NCI-H1436 treated with DMSO at 0.1 percent for 48 hours (cell line): ENCODE data around the gene KIAA0930.
"Not testable (repeated sequence)": the region's sequence is repeated elsewhere in the genome, so short reads cannot be mapped to it uniquely, and the experiment has no call there.

ENCODE experiments used
- DNase-seq: peaks from one replicate; lab custom pipeline; 2025; lab: John Stamatoyannopoulos, UW

Gene KIAA0930

GRCh38 chr22:45240810-45241631 is at the start of gene KIAA0930:
Gene KIAA0930, minus strand, starts transcription at chr22:45240894. Its CDS starts 191 bp downstream, at chr22:45240703.
- peak; percentile 59 for DNase-seq

GRCh38 chr22:45286854-45287551 is 46.3 kb upstream of the KIAA0930 start:
- DNase-seq: no peak

DNA sequence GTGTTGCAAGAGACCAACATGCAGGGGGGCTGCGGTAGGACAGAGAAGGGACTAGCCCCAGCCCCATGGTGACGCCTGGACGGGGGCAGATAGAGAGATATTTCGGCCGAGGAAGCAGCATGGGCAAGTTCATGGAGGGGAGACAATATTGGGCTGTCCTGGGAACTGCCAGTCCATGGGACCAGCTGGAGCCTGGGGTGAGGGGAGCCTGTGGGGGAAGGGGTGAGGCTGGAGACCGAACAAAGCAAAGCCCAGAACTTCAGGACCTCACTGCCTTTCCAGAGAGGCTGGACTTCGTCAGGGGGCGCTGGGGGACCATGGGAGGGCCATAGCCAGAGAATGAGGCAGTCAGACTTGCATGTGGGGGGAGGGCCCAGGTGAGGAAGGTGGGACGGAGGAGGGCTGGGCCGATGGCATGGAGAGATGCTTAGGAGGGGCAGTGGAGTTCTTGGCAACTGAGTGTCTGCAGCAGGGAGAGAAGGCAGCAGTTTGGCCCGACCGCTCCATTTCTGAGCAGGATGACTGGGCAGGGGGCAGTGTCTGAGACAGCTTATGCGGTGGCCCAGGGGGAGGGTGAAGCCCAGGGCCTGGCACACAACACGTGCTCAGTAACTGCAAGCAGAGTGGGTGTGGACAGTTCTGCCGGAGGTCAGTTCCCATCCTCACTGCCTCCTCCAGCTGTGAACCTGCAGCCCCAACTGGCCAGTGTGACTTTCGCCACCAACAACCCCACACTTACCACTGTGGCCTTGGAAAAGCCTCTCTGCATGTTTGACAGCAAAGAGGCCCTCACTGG is 44.8 kb upstream of the KIAA0930 start:
- no peak for DNase-seq

DNA sequence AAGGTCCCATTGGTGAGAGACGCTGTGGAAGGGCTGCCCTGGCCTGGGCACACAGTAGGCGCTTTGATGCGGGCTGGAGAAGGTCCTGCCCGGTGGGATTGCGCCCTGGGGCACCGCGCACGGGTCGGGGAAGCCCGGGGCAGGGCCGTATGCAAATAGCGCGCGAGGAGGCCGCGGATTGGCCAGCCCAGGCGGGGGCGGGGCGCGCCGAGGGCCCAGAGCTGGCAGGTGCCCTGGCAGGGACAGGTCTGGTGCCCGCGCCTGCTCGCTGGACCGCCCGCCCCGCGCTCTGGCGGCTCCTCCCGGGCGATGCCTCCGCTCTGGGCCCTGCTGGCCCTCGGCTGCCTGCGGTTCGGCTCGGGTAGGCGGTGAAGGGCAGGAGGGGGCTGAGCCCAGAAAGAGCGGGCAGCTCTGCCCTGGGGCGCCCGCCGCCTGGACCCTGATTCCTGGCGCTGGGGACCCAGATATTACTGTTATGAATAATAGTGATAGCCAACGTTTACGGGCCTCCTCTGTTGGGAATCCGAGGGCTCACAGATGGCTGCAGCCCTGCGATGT is 44.1 kb upstream of the KIAA0930 start, which contains the start of gene UPK3A:
Gene UPK3A (plus strand): TSS at position 245 of the 558 bp plus-strand sequence. CDS start 65 bp downstream, at position 310.
- no peak for DNase-seq

GRCh38 chr22:45281010-45281409 is 40.3 kb upstream of the KIAA0930 start:
- DNase-seq: no peak

- DNase-seq: no peak
These were observed 39.9 kb upstream of the KIAA0930 start for GRCh38 chr22:45280587-45280980.

GRCh38 chr22:45278125-45278524 is 37.4 kb upstream of the KIAA0930 start:
- DNase-seq: no peak

- not testable (repeated sequence) for DNase-seq
These were observed 37.0 kb upstream of the KIAA0930 start for GRCh38 chr22:45277720-45278119.

DNA sequence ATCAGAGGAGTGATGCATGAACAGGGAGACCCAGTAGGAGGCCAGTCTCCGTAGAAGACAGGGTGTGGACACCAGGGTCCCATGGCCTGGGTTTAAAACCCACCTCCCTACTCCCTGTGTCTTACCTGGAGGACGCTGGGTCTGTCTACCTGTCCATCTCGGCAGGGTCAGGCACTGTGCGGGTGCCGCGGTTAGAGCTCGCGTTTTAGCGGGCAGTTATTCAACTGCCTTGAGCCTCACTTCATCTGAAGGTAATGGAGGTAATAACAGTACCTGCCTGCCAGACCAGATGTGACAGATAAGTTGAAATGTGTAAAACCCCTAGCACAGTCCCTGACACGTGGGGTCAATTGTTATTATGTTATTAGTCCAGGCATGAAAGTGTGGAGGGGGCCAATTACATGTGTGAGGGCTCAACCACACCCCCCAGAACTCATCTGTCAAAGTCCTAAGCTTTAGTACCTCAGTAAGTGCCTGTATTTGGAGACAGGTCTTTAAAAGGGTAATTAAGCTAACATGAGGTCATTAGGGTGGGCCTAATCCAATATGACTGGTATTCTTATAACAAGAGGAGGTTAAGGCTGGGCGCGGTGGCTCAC is 35.9 kb upstream of the KIAA0930 start:
- DNase-seq: no peak

DNA sequence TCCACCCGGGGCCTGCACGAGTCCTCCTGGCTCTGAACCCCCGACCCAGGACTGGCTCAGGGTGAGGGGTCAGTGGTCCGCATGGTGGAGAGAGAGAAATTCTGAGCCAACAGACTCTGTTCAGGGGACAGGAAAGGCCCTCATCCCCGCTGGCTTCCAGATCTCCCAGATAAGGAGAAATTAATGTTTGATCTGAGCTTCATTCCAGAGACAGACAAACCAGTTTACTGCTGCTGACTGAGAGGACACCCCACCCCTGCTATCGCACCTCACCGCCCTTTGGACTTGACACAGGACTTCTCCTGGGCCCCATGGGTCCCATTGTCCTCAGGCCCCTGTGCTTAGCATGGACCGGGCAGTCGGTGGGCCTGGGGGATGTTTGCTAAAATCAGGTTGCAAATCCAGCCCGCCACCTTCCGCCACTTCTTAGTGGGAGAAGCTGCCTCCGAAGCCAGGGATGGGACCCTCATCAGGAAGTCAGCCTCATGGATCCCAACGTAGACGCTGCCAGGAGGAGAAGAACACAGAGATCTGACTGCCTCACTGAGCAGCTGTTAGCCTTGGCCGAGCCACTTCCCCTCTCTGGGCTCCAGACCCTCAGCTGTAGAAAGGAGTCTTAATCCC is 32.9 kb upstream of the KIAA0930 start:
- DNase-seq: no peak

DNA sequence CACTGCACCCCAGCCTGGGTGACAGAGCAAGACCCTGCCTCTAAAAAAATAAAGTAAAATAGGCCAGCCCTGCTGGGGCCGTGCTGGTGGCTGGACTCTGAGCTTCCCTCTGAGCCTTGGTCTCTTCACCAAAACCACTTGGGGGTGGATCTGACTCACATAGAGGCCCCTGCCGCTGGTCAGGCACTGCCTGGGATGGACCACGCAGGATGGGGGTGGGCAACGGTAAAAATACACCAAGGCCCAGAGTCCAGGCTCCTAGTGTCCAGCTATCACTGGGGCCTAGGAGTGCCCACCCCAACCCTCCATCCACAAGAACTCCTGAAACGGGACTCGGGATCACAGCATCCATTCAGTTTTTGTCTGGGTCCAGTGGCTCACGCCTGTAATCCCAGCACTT is 31.8 kb upstream of the KIAA0930 start:
- no peak for DNase-seq

DNA sequence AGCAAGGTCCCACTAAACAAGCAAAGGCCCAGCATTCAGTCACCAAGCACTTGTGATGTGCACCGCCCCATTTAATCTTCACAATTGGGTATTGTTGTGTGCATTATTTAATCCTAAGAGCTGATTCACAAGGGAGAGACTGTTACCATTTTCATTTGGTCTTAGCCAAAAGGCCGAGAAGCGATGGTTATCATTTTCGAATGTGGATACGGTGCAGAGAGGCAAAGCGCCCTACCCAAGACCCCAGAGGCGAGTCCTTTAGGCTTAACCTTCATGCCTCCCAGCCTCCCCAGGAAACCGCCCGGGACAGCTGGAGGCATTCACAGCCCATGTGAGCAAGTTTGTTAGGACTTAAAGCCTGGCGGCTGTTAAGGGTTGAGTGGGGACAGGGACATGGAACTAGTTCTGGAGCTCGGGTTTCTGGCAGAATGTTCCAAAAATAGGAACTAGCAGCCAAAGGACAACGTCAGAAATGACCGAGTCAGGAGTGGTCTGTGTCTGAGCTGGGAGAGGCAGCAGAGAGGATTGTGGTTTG is 31.0 kb upstream of the KIAA0930 start:
- DNase-seq: no peak

DNA sequence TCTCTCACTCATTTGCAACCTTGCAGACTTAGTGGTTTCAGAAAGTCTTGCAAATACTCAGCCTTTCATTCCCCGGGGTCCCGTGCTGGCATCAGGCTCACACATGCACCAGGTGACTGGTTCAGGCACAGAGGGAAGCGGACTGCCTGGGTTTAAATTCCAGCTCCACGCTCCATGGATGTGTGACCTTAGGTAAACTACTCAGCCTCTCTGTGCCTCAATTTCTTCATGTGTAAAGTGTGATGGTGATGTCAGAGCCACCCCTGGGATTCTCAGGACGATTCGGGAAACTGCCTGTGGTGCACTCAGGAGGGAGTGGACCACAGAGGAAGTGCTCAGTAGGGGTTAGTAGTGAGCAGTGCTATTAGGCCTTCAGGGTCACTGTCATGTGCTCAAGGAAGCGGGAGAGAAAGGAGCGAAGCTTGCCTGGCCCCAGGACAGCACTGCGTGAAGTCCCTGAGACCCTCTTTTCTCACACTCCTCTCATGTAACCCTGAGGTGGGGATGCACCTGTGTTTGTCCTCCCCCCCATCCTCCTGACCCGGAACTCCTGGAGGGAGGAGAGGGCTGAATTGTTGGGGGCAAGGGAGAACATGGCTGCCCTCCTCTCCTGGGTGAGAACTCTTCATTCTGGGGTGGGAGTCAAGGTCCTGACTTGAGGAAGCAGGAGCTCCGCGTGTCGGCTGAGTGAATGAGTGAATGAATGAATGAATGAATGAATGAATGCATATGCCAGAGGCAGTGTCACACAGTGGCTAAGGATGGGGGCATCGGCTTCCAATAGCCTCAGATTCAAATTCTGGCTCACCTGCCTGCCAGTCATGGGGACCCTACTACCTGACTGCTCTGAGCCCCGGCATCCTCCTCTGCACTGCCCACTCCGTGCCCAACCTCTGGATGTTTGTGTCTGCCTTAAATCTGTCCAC is 29.7 kb upstream of the KIAA0930 start:
- no peak for DNase-seq

DNA sequence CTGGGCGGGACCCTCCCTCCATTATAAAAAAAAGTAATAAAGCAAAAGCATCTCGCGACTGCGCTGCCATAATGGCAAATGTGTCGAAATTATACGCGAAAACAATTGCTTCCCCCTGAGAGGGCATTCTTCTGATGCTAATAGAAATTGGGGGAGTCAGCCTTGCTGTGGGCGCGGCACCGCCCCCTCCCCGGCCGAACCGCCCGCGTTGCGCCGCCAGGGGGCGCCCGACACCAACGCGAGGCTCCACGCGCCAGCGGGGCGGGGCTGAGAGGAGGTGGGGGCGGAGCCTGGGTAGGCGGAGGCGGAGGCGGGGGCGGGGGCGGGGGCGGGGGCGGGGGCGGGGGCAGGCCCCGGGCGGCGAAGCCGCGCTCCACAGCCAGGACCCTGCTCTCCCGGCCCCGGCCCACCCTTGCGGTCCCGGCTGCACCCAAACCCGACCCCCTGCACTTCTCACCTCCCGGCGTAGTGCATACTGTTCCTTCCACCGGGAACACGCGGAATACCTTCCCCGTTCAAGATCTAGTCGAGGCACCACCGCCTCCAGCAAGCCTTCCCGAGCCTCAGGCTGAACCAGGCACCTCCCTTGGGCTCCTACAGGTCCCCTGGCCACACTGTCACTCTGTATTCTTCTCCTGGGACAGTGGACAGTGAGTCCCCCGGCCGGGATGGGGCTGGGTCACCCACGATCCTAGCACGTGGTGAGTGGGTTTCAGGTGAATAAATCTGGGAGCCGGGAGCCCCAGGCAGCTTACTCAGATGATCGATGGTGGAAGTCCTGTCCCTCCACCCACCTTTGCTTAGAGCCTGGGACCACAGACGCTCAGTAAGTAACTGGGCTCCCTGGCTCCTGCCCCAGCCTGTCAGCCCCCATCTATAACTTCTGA is 28.5 kb upstream of the KIAA0930 start:
- DNase-seq: no peak

GRCh38 chr22:45268167-45268957 is 27.7 kb upstream of the KIAA0930 start:
- DNase-seq: no peak

DNA sequence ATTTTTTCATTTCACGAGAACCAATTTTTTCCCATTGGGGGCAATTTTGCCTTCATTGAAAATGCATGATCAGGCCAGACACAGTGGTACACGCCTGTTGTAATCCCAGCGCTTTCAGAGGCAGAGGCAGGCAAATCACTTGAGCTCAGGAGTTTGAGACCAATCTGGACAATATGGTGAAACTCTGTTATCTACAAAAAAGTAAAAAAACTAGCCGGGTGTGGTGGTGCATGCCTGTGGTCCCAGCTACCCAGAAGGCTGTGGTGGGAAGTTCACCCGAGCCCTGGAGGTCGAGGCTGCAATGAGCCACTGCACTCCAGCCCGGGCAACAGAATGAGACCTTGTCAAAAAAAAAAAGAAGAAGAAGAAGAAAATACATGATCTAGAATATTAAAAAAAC is 24.8 kb upstream of the KIAA0930 start:
- DNase-seq: no peak

- DNase-seq: no peak
These were observed 23.0 kb upstream of the KIAA0930 start for GRCh38 chr22:45263463-45264269.
